ENCODE measurements around the gene PRKG1. TPM values are rescaled to one million over a fixed set of nuclear protein-coding genes. Genes with fewer than 3 reads are reported as not detected.

PRKG1 gene
- total and polyA plus RNA-seq, 2 of the 8 experiments (the other 6 are each of a cell fraction or from before 2014, with no cell fraction given), result 4.2 to 15.2 TPM

GRCh38 chr10:51659344-51659743 lies 585.1 kb downstream of the PRKG1 start:
- no peak overlapping the region for H3K9ac ChIP-seq (replicated peaks in 1 of 4; ENCODE audit: extremely low read depth in 1 of 4, low read depth in 3 of 4, low read length in 3 of 4)
- H3K4me3 ChIP-seq (ENCODE audit: extremely low read depth in 1 of 4, insufficient read depth in 2 of 4, low read depth in 3 of 4, low read length in 4 of 4), result no peak overlapping the region
- FAIRE-seq (no peak), DNase-seq (ENCODE audit: low read depth in 1 of 2, low spot score in 2 of 2) (no peak)
- no peak overlapping the region for H2AFZ ChIP-seq (ENCODE audit: low read length)
- H2BK20ac ChIP-seq (ENCODE audit: low read length), result no peak overlapping the region
- CTCF ChIA-PET (ENCODE audit: partially characterized antibody), result interaction anchor here (0.6 to 1.7 kb wide), 3 partner anchors 10 to 249 kb away, joined by 3 to 5 read pairs (median 3); no protein-coding TSS in a partner anchor
- H3K36me3 ChIP-seq (ENCODE audit: control insufficient read depth in 2 of 4, insufficient read depth in 4 of 4, low read length in 3 of 4), result no peaks in the 10 kb centered on the region
- no peaks in the 10 kb centered on the region for H3K4me1 ChIP-seq (replicated peaks in 1 of 4; ENCODE audit: control insufficient read depth in 3 of 4, insufficient read depth in 4 of 4, low read length in 3 of 4)
- no peak overlapping the region for H3K14ac ChIP-seq (ENCODE audit: insufficient read length)
- H3K27ac ChIP-seq (ENCODE audit: low read depth, low read length), result no peak overlapping the region
- no peaks in the 10 kb centered on the region for H3K9me3 ChIP-seq (ENCODE audit: insufficient read depth in 2 of 2, low read depth in 1 of 2, low read length in 1 of 2)
- H3K4me2 ChIP-seq (ENCODE audit: insufficient read depth in 1 of 2, low read depth in 2 of 2, low read length in 2 of 2), result no peak overlapping the region
- no peaks in the 10 kb centered on the region for H3K23me2 ChIP-seq (ENCODE audit: low read depth, low read length)
- POLR2A ChIA-PET (ENCODE audit: partially characterized antibody), result no interaction called here
- H3K56ac ChIP-seq (replicated peaks; ENCODE audit: insufficient read length, low read depth, low read length), result no peak overlapping the region
- H4K5ac ChIP-seq (ENCODE audit: insufficient read length, low read depth, low read length), result no peak overlapping the region
- no peak overlapping the region for H2BK120ac ChIP-seq (replicated peaks; ENCODE audit: low read depth, low read length)
- H2BK5ac ChIP-seq (ENCODE audit: low read depth, low read length), result no peak overlapping the region
- H2BK12ac ChIP-seq (ENCODE audit: low read depth, low read length), result no peak overlapping the region
- H3K4ac ChIP-seq (replicated peaks; ENCODE audit: insufficient read length, low read depth, low read length), result no peak overlapping the region
- no peaks in the 10 kb centered on the region for H4K20me1 ChIP-seq (replicated peaks in 1 of 2; ENCODE audit: control insufficient read depth in 1 of 2, insufficient read depth in 2 of 2, low read length in 2 of 2)
- H3K23ac ChIP-seq (ENCODE audit: insufficient read length), result no peak overlapping the region
- H2BK15ac ChIP-seq (ENCODE audit: low read length), result no peak overlapping the region
- H3K79me1 ChIP-seq (ENCODE audit: low read depth, low read length), result no peaks in the 10 kb centered on the region
- H4K91ac ChIP-seq (replicated peaks; ENCODE audit: insufficient read length, low read length), result no peak overlapping the region
- H2AK5ac ChIP-seq (ENCODE audit: low read depth, low read length), result no peak overlapping the region
- no peaks in the 10 kb centered on the region for H3K27me3 ChIP-seq (replicated peaks in 1 of 4; ENCODE audit: control insufficient read depth in 3 of 4, extremely low read depth in 1 of 4, insufficient read depth in 3 of 4, low read length in 3 of 4)
- 80% methylated on average over 1 of the region's 1 CpG; no CpG with 5 or more reads in 1 of the 2 experiments for WGBS, 2 experiments (ENCODE audit: extremely low coverage in 1 of 2, insufficient coverage in 1 of 2, insufficient read length in 1 of 2, insufficient replicate concordance in 2 of 2, low coverage in 1 of 2, low lambda C conversion rate in 2 of 2, missing lambda C conversion rate in 1 of 2)
- H3K79me2 ChIP-seq (ENCODE audit: control insufficient read depth in 1 of 2, insufficient read depth in 2 of 2, low read length in 2 of 2), result no peaks in the 10 kb centered on the region
- H4K8ac ChIP-seq (ENCODE audit: extremely low read depth, insufficient read depth, low read length), result no peak overlapping the region
- H3K18ac ChIP-seq (ENCODE audit: extremely low read depth, low read length), result no peak overlapping the region
- TF ChIP-seq MAX (IDR thresholded peaks at IDR 0.05) (no peak), EGR1 (IDR thresholded peaks at IDR 0.05; ENCODE audit: borderline replicate concordance, low read depth, low read length) (no peak), GABPA (IDR thresholded peaks at IDR 0.05; ENCODE audit: borderline replicate concordance, insufficient read depth, low read length) (no peak), NANOG (IDR thresholded peaks at IDR 0.05; ENCODE audit: insufficient read depth, low read depth, low read length, poor library complexity, severe bottlenecking) (no peak), CREB1 (IDR thresholded peaks at IDR 0.05) (no peak), CBX8 (IDR thresholded peaks at IDR 0.05; ENCODE audit: borderline replicate concordance, low read depth, low read length) (no peak), EP300 (IDR thresholded peaks at IDR 0.05; ENCODE audit: borderline replicate concordance in 1 of 2, low read depth in 2 of 2, low read length in 2 of 2) (no peak), CEBPB (IDR thresholded peaks at IDR 0.05; ENCODE audit: low read depth, low read length) (no peak), BCL11A (IDR thresholded peaks at IDR 0.05; ENCODE audit: low read depth in 2 of 2, low read length in 2 of 2) (no peak), TAF7 (optimal IDR thresholded peaks at IDR 0.05; ENCODE audit: borderline replicate concordance, low read depth, low read length) (no peak), ZNF274 (IDR thresholded peaks at IDR 0.05; ENCODE audit: borderline replicate concordance, extremely low read depth, low read length) (no peak), RNF2 (IDR thresholded peaks at IDR 0.05; ENCODE audit: borderline replicate concordance, low read depth, low read length, missing control alignments, poor library complexity, severe bottlenecking) (no peak)
- TF ChIP-seq, protein P1, sequence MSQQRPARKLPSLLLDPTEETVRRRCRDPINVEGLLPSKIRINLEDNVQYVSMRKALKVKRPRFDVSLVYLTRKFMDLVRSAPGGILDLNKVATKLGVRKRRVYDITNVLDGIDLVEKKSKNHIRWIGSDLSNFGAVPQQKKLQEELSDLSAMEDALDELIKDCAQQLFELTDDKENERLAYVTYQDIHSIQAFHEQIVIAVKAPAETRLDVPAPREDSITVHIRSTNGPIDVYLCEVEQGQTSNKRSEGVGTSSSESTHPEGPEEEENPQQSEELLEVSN (IDR thresholded peaks at IDR 0.05), result no peak

Data from H1 (cell line).